Prostate gland (tissue), 2 donors: ENCODE results near the gene OLFM1. TPM values are rescaled to one million over a fixed set of nuclear protein-coding genes. Genes with fewer than 3 reads are reported as not detected.

Experiments
- DNase-seq: peaks from one replicate; pipeline ENCODE4 v3.0.0-alpha.2; 2019; ENCODE audit warnings: low spot score
- H3K27ac ChIP-seq, 2 donors: fragments of 200-600 bp; sonication (generic); 2 replicates each; pipeline ENCODE4 v1.5.1; 2017 to 2019
- H3K27me3 ChIP-seq: fragments of 200-600 bp; sonication (generic); replicated peaks from 2 replicates; pipeline ENCODE4 v1.5.1; 2019; ENCODE audit not compliant: insufficient read depth
- H3K36me3 ChIP-seq, 2 donors: fragments of 200-600 bp; sonication (generic); 1 replicate in 1 of 2; 2 replicates in 1 of 2; pipeline versions ENCODE4 v1.5.1 to v1.8.1; 2017 to 2019
- H3K4me1 ChIP-seq: fragments of 200-600 bp; sonication (generic); replicated peaks from 2 replicates; pipeline ENCODE4 v1.5.1; 2019
- H3K4me3 ChIP-seq, 2 donors: fragments of 200-600 bp; sonication (generic); 2 replicates each; pipeline ENCODE4 v1.5.1; 2017 to 2019
- H3K9me3 ChIP-seq: fragments of 200-600 bp; sonication (generic); 2 replicates; pipeline ENCODE4 v1.5.1; 2017
- POLR2A ChIP-seq: fragments of 450-650 bp; IDR thresholded peaks from one replicate; pipeline ENCODE4 v1.6.1; 2016; ENCODE audit warnings: antibody characterized with exemption, mild to moderate bottlenecking
- POLR2AphosphoS5 ChIP-seq: sonication (generic); formaldehyde crosslinking; IDR thresholded peaks from one replicate; pipeline ENCODE4 v1.6.1; 2017; ENCODE audit warnings: antibody characterized with exemption
- WGBS: methylation state at CpG from one replicate; pipeline ENCODE4 v1.1.5; 2018; 5-methylcytosine and 5-hydroxymethylcytosine counted together
- intact Hi-C: fragments of 100-400 bp; cut with DNase I; formaldehyde crosslinking; loops from one replicate; pipeline ENCODE4 v1.14.2; 2022
- total RNA-seq, 2 donors: library from RNA; depleted of rRNA; stranded (reverse); fragments of >200 nt; gene quantifications; one replicate each; pipeline ENCODE4 v1.1.0, GENCODE V29; 2016
- TF ChIP-seq, protein P1 (sequence below), 4 experiments: fragments of 200-600 bp in 2 of 4; fragments of 450-650 bp in 2 of 4; sonication (generic) in 2 of 4; IDR thresholded peaks; 1 replicate in 3 of 4; 2 replicates in 1 of 4; pipeline ENCODE4 v1.5.1; 2016 to 2019; ENCODE audit warnings: antibody characterized with exemption in 4 of 4, mild to moderate bottlenecking in 2 of 4, moderate library complexity in 2 of 4

Gene OLFM1
- 10 to 100 TPM; 11.7 to 23.3 TPM for total RNA-seq

DNA sequence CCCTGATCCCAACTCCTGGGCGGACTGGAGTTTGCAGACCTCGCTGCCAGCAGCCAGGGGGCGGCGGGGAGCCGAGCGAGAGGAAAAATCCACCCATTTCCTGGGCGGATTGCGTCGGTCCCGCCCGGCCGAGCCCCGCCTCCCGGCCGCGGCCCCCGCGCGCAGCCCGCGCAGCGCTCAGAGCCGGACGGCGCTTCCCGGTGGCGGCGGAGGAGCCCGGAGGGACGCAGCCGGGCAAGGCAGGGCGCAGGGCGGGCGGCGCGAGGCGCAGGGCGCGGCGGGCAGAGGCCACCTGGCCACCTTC is at the start of gene OLFM1:
TSS of gene OLFM1 (plus strand) at position 180 of the 304 bp plus-strand sequence. CDS start 322 bp downstream, outside the sequence.
- TF ChIP-seq, protein P1, sequence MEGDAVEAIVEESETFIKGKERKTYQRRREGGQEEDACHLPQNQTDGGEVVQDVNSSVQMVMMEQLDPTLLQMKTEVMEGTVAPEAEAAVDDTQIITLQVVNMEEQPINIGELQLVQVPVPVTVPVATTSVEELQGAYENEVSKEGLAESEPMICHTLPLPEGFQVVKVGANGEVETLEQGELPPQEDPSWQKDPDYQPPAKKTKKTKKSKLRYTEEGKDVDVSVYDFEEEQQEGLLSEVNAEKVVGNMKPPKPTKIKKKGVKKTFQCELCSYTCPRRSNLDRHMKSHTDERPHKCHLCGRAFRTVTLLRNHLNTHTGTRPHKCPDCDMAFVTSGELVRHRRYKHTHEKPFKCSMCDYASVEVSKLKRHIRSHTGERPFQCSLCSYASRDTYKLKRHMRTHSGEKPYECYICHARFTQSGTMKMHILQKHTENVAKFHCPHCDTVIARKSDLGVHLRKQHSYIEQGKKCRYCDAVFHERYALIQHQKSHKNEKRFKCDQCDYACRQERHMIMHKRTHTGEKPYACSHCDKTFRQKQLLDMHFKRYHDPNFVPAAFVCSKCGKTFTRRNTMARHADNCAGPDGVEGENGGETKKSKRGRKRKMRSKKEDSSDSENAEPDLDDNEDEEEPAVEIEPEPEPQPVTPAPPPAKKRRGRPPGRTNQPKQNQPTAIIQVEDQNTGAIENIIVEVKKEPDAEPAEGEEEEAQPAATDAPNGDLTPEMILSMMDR (IDR thresholded peaks at IDR 0.05): peak; percentile 69 to 95 (median 84)
- TF ChIP-seq POLR2AphosphoS5: no peak
- no peak for TF ChIP-seq POLR2A
- 0% methylated on average over 13 of the region's 40 CpGs for WGBS
- DNase-seq: peak; percentile 72

DNA sequence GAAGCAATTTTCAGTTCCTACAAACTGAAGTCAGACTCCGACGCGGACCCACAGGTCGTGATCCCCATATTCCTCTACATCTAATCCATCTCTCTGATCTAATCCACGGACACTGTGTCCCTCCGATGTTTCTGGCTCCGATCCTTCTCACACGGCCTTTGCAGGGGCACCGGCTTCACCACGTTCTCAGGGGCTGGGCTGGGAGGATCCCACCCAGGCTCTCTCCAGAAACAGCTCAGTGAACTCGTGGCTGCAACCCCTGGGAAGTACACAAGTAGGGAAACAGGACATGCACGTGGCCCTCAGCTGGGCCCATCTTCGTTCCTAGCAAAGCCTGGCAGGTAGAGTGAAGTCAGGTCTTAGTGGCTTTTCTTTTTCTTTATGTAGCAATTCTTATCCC is 49.1 kb upstream of the OLFM1 start:
- TF ChIP-seq, protein P1 (IDR thresholded peaks at IDR 0.05): no peak
- TF ChIP-seq POLR2A (no peak), POLR2AphosphoS5 (no peak)
- Histone ChIP-seq H3K27ac (no peak overlapping the region), H3K4me1 (no peaks in the 10 kb centered on the region), H3K36me3 (no peaks in the 10 kb centered on the region), H3K4me3 (no peak overlapping the region), H3K27me3 (no peaks in the 10 kb centered on the region), H3K9me3 (no peaks in the 10 kb centered on the region)
- DNase-seq: no peak
- intact Hi-C loops: no loop called here
- WGBS: 58% methylated on average over 13 of the region's 13 CpGs

More for the DNA sequence above, at the start of gene OLFM1:
- peaks cover 6% of the 10 kb centered on the region for H3K27me3 ChIP-seq
- H3K4me1 ChIP-seq: peaks cover 12% of the 10 kb centered on the region
- H3K9me3 ChIP-seq: no peaks in the 10 kb centered on the region
- intact Hi-C loops: loop anchor here (2.0 kb wide), 1 partner anchor 257 kb away; no protein-coding TSS in a partner anchor
- peak within 1 kb of the TSS in 1 of 2 donors; percentile 27 for H3K27ac ChIP-seq
- no peaks in the 10 kb centered on the region for H3K36me3 ChIP-seq
- peak within 1 kb of the TSS; percentile 19 to 37 for H3K4me3 ChIP-seq

DNA sequence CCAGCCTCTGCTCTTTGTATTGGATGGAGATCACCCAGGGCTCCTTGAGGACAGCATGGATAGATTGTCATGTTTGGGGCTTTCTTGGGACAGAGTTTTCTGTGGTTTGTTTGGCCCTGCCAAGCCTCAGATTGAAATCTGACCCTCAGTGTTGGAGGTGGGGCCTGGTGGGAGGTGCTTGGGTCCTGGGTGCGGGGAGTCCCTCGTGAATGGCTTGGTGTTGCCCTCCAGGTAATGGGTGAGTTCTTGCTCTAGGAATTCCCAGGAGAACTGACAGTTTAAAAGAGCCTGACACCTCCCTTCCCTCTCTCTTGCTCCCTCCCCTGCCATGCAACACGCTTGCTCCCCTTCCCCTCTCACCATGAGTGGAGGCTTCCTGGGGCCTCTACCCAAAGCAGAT is 48.6 kb upstream of the OLFM1 start:
- no peaks in the 10 kb centered on the region for H3K36me3 ChIP-seq
- no peak for TF ChIP-seq POLR2A
- no peak for TF ChIP-seq POLR2AphosphoS5
- TF ChIP-seq, protein P1 (IDR thresholded peaks at IDR 0.05): no peak
- 85% methylated on average over 3 of the region's 3 CpGs for WGBS
- H3K27ac ChIP-seq: no peak overlapping the region
- H3K9me3 ChIP-seq: no peaks in the 10 kb centered on the region
- H3K4me3 ChIP-seq: no peak overlapping the region
- H3K4me1 ChIP-seq: no peaks in the 10 kb centered on the region
- no peaks in the 10 kb centered on the region for H3K27me3 ChIP-seq
- intact Hi-C loops: no loop called here
- DNase-seq: no peak

DNA sequence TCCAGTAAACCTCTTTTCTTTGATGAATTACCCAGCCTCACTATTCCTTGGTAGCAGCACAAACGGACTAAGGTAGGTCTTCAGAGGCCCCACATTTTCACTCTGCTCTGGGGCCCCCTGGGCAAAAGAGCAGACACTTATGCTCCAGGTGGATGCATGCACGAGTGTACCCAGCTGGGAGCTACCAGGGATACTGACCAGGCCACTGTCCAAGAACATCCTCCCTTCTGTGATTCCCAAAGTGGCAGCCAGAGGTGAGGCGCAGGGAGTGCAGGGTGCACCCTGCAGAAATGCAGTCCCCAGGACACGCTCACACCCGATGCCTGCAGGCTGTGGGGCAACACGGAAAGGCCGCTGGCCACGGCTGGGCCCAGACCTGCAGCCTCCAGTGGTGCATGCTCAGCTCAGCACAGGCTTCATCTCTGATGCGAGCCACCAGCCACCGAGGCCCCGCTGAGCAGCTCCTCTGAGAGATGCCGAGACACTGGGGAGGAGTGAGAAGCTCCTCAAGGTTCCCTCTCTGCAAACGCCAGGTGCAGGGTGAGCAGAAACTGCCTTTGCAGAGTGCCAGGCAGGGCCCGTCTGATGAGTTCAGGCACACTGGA is 48.1 kb upstream of the OLFM1 start:
- Histone ChIP-seq H3K27me3 (no peaks in the 10 kb centered on the region), H3K36me3 (no peaks in the 10 kb centered on the region), H3K4me1 (no peaks in the 10 kb centered on the region), H3K4me3 (no peak overlapping the region), H3K27ac (no peak overlapping the region), H3K9me3 (no peaks in the 10 kb centered on the region)
- intact Hi-C loops: no loop called here
- no peak for DNase-seq
- 81% methylated on average over 14 of the region's 14 CpGs for WGBS
- TF ChIP-seq POLR2A (no peak), POLR2AphosphoS5 (no peak)
- TF ChIP-seq, protein P1 (IDR thresholded peaks at IDR 0.05): no peak

DNA sequence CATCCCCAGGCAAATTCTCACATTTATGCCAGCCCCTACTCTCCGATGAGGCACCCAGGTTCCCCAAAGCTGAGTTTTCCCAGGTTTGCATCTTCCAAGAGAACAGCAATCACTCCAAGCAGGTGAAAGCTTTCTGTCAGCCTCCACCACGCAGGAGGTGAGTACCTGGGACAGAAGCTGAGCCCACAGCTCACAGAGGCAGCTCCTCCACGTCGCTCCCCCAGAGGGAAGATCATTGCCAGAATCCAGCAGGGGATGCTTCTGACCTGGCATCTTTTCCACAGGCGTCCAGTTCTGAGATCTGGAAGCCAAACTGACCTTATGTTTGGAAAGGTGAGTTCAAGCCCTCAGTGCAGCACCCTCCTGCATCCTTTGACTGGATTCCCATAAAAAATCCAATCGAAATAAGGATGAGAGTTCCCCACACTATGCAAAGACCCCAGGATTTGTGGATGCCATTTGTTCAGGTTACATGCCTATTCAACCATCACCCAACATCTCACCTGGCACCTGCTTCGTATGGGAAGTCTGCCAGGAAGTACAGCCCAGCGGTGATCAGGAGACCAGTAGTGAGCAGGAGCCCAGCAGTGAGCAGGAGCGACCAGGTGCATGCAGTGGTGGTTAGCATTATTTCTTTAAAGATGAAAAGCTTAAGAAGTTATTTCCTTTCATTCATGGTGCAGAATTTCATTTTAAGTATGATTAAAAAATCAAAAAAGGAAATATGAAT is 47.4 kb upstream of the OLFM1 start:
- Histone ChIP-seq H3K27ac (no peak overlapping the region), H3K9me3 (no peaks in the 10 kb centered on the region), H3K4me1 (no peaks in the 10 kb centered on the region), H3K27me3 (no peaks in the 10 kb centered on the region), H3K36me3 (no peaks in the 10 kb centered on the region), H3K4me3 (no peak overlapping the region)
- intact Hi-C loops: no loop called here
- no peak for DNase-seq
- WGBS: 75% methylated on average over 9 of the region's 9 CpGs
- no peak for TF ChIP-seq POLR2A
